GM18508 (cell line): ENCODE data around the gene FOXA1.

Experiments
- ATAC-seq: cut with Tn5 transposase; IDR thresholded peaks from one replicate; pipeline ENCODE4 v1.9.1; 2021; ENCODE audit warnings: moderate number of reproducible peaks; ENCODE audit not compliant: insufficient read depth, unreplicated experiment

The FOXA1 gene

GRCh38 chr14:37591311-37591940, 3.6 kb downstream of the FOXA1 start:
- no peak for ATAC-seq

GRCh38 chr14:37590428-37591139, 4.5 kb downstream of the FOXA1 start:
- no peak for ATAC-seq

- ATAC-seq = no peak
Observed at GRCh38 chr14:37589715-37590427, 5.2 kb downstream of the FOXA1 start.

- no peak for ATAC-seq
Observed at GRCh38 chr14:37588956-37589714, 5.9 kb downstream of the FOXA1 start.

- no peak for ATAC-seq
Observed at GRCh38 chr14:37588667-37588955, 6.4 kb downstream of the FOXA1 start.

- no peak for ATAC-seq
Observed at GRCh38 chr14:37587881-37588666, 7.0 kb downstream of the FOXA1 start.

DNA sequence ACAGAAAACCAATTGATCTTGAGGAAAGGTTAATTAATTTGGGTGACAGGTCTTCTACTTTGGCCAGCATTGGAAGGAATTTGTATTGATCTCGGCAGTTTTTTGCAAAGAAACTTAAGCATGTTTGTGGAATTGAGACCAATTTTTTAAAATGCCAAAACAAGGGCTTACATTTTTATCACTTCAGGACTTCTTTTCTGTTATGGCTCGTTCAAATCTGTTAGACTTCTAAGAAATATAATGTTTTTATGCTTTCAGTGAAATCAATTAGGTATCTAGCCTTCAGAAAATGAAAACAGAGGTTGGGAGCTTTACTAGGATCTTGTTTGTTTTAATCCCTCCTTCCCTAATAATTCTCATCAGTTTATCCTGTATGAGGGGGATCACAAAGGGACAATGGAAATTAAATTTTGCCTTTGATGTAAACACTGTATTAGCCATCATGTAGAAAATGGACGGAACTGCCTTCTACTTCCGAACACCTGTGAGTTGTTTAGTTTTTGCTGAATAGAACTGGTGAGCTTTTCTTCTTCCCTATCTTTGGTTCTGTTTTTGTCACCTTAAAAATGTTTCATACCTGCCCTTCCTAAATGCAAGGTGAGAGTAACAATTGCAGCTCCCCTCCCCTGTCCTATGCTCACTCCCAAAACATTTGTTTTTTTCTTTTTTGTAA, 7.8 kb downstream of the FOXA1 start:
- no peak for ATAC-seq

DNA sequence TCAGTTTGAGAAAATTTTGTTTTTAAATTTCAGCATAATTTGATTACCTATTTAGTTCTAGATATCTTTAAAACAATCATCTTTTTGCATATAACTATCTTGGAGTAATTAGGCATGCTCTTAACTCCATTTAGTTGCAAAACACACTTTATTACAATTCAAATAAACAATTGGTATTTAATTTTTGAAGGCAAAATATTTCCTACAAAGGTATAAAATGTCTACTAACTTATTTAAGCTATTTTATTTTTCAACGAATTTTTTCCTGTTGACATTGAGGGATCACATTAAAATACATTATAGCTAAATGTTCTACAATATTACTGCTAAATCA, 8.3 kb downstream of the FOXA1 start:
- no peak for ATAC-seq

DNA sequence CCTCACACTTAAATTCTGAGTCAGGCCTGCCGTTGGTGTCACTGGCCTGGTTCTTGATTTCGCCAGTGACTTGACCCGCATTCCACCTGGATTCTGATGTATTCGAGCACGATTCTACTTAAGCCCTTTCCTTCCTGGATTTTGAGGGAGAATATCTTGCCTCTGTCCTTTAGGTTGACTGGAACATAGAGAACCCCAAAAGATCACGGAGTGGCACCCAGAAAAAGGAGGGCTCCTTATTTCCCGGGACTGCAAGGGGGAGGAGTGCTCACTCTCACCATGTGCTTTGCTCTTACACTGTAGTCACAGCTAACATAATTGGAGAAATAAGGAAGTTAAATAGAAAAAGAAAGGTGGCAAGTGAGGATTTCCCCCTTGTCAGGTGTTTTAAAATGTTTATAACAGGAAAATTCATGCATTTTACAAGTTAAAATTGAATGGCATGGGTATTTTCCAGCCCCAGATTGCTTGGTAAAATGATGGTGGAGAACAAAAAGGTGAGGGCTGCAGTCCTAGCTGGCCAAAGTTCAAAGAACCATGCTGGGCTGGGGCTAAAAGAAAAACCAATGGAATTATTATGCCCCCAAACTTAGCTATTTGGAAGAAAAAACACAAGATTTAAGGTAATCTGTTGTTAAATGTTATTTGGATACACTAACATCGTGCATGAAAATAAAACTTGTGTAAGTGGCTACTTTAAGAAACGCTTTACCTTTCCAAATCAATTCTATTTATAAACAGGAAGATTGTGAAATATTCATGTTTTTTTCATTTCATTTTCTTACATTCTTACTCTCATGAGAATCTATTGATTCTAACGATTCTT, 8.9 kb downstream of the FOXA1 start:
- ATAC-seq = no peak

DNA sequence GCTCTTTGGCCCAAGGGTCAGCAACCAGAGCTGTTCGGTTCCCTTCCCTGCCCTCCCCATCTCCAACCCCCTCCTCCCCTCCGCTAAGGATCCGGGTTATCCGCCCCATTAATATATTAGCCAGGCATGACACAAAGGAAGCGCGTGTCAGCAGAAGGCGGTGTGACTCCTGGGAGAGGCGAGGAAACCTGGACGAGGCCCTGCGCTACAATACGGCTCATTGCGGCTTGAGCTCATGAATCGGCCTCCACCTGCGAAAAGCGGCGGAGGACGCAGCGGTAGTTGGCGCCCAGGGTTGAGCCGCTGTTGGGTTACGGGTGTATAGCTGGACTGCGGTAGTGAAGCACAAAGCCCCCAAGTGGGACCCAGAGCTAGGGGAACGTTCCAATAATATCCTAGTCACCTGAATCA, 9.9 kb downstream of the FOXA1 start:
- ATAC-seq = no peak

DNA sequence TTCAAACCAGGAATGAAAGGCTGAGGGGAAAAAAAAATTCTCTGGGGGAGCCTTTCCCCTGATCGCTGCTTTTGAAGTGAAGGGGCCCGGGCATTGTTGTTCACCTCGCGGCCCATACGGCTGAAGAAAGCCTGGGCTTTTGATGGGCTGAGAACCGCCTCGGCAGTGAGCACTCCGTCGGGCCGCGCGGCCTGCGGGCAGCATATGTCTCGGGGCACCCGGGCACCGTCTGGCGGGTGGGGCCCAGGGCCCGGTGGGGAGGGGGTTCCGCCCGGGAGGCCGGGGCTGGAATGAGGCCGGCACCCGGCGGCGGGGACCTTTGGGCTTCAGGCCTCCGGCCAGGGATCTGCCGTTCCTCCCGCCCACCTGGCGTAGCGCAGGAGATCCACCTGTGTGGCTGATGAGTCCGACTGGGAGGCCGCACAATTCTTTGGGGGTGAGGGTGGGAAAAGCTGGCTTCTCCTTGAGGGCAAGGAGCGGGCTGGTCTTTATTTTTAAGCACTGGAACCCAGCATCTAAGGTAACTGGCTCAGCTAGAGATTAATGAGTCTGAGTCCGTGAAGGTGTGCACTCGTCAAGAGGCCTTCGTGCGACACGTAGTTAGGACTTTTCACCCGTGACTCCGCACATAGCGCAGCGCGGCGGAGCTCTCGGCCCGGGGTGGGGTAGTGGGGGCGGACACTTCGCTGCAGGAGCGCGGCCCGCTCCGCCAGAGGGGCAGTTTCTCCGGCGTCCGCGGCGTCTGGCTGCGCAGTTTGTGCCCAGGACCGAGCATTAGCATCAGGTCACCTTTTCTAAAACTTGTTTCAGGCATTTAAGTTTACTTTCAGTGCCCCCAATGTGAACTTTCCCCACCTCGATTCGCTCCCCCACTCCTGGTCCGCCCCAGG, 10.6 kb downstream of the FOXA1 start:
- no peak for ATAC-seq

GRCh38 chr14:37583358-37584210, 11.5 kb downstream of the FOXA1 start:
- no peak for ATAC-seq

DNA sequence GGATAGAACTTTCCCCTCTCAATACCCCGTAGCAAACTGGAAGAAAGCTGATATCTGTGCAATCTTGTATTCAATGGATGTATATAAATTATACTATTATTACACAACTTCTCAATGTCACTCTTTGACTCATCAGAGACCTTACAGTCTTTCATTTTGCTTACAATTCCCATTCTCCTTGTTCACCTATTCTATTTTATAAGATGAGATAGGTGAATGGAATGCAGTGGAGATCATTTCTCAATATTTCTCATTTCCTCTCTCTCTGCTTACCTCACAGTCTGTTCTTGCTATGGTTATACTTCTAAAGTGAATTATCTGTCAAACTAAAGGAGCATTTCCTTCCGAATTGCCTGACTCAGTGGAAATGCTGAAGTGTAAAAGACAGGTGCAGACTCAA, 14.9 kb downstream of the FOXA1 start:
- no peak for ATAC-seq

- ATAC-seq = no peak
Observed at GRCh38 chr14:37579274-37579673, 15.8 kb downstream of the FOXA1 start.

GRCh38 chr14:37573356-37573755, 21.7 kb downstream of the FOXA1 start:
- ATAC-seq = no peak

DNA sequence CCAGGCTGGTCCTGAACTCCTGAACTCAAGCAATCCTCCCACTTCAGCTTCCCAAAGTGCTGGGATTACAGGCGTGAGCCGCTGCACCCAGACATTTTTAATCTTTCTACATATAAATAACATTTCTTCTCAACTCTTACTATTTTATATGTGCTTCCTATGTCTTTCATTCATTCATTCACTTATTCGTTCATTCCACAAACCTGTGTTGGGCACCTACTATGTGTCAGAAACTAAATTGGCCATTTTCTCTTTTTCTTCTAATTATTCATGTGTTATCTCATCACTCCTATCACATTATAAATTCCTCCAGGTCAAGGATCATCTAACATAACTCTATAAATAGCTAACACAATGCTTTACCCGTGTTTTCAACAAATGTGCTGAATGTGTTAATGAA, 23.7 kb downstream of the FOXA1 start:
- ATAC-seq = no peak

DNA sequence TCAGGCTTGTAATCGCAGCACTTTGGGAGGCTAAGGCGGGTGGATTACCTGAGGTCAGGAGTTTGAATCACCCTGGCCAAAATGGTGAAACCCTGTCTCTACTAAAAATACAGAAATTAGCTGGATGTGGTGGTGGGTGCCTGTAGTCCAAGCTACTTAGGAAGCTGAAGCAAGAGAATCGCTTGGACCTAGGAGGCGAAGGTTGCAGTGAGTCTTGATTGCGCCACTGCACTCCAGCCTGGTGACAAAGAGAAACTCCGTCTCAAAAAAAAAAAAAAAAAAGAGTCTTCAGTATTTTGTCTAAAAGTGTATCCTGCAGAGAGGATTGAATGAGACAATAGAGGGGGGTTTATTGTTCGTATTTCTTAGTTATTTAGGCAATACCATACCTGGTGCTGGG, 25.3 kb downstream of the FOXA1 start:
- no peak for ATAC-seq
